Caki2 (cell line): Measurements from ENCODE around the gene P4HA1. TPM values are rescaled to one million over a fixed set of nuclear protein-coding genes. Genes with fewer than 3 reads are reported as not detected.
"Not testable (repeated sequence)": the region's sequence is repeated elsewhere in the genome, so short reads cannot be mapped to it uniquely, and the experiment has no call there.

ENCODE experiments used
- DNase-seq: peaks from one replicate; pipeline ENCODE4 v3.0.0-alpha.2; 2015; ENCODE audit warnings: low read depth
- in situ Hi-C: cut with HindIII; loops from 2 replicates; pipeline ENCODE4 v1.10.0; 2016; ENCODE audit warnings: low sequenced_read_pairs, low pct_unique_long_range_greater_than_20kb, mixed read lengths
- total RNA-seq: library from RNA; depleted of rRNA; stranded (reverse); fragments of >200 nt; shearing (Covaris generic); gene quantifications from 2 replicates; pipeline ENCODE4 v1.2.3, GENCODE V29; 2014; ENCODE audit warnings: low replicate concordance

P4HA1 gene
- total RNA-seq, 1 experiment from 2014 or later: 102 TPM

GRCh38 chr10:73060173-73060572 lies 36.5 kb downstream of the P4HA1 start:
- DNase-seq: no peak
- in situ Hi-C loops: no loop called here

GRCh38 chr10:73058057-73058591 lies 38.5 kb downstream of the P4HA1 start:
- in situ Hi-C loops: no loop called here
- DNase-seq: no peak

- in situ Hi-C loops: no loop called here
- no peak for DNase-seq
These were observed 42.4 kb downstream of the P4HA1 start for GRCh38 chr10:73054286-73054685.

GRCh38 chr10:73053275-73053674 lies 43.4 kb downstream of the P4HA1 start:
- DNase-seq: no peak
- in situ Hi-C loops: no loop called here

- in situ Hi-C loops: no loop called here
- DNase-seq: peak; percentile 12
These were observed 52.0 kb downstream of the P4HA1 start for GRCh38 chr10:73044378-73045285.

GRCh38 chr10:73043766-73044377 lies 52.8 kb downstream of the P4HA1 start:
- in situ Hi-C loops: no loop called here
- DNase-seq: no peak

GRCh38 chr10:73043319-73043718 lies 53.3 kb downstream of the P4HA1 start:
- in situ Hi-C loops: no loop called here

GRCh38 chr10:73042130-73042529 lies 54.5 kb downstream of the P4HA1 start:
- in situ Hi-C loops: no loop called here
- DNase-seq: no peak

More at GRCh38 chr10:73043319-73043718, 53.3 kb downstream of the P4HA1 start:
- DNase-seq: no peak

GRCh38 chr10:73039635-73040034 lies 57.0 kb downstream of the P4HA1 start:
- in situ Hi-C loops: no loop called here
- DNase-seq: peak; percentile 16

GRCh38 chr10:73036285-73036684 lies 60.4 kb downstream of the P4HA1 start:
- DNase-seq, in situ Hi-C loops: not testable (repeated sequence)

GRCh38 chr10:73032536-73032935 lies 64.1 kb downstream of the P4HA1 start:
- DNase-seq: no peak
- in situ Hi-C loops: no loop called here

- DNase-seq, in situ Hi-C loops: not testable (repeated sequence)
These were observed 70.0 kb downstream of the P4HA1 start for GRCh38 chr10:73026623-73027022.

- DNase-seq, in situ Hi-C loops: not testable (repeated sequence)
These were observed 73.1 kb downstream of the P4HA1 start for GRCh38 chr10:73023455-73024070.

GRCh38 chr10:73022961-73023360 lies 73.7 kb downstream of the P4HA1 start:
- in situ Hi-C loops, DNase-seq: not testable (repeated sequence)

GRCh38 chr10:73021538-73022164 lies 75.0 kb downstream of the P4HA1 start:
- DNase-seq, in situ Hi-C loops: not testable (repeated sequence)

- in situ Hi-C loops: no loop called here
These were observed 75.6 kb downstream of the P4HA1 start for GRCh38 chr10:73021050-73021449.

GRCh38 chr10:73019100-73019499 lies 77.6 kb downstream of the P4HA1 start:
- no peak for DNase-seq
- in situ Hi-C loops: no loop called here

More at GRCh38 chr10:73021050-73021449, 75.6 kb downstream of the P4HA1 start:
- DNase-seq: no peak

GRCh38 chr10:73018632-73019031 lies 78.0 kb downstream of the P4HA1 start:
- in situ Hi-C loops: no loop called here
- no peak for DNase-seq
